Keratinocyte (primary cell): Measurements from ENCODE around the gene LDLRAD2. TPM values are rescaled to one million over a fixed set of nuclear protein-coding genes. Genes with fewer than 3 reads are reported as not detected.

Experiments
- DNase-seq: peaks from one replicate; pipeline ENCODE4 v3.0.0-alpha.2; 2011; ENCODE audit warnings: low read depth, missing footprints, low spot score
- FAIRE-seq: peaks from 2 replicates; lab custom pipeline; 2011; peaks lifted over from hg19 to GRCh38; lab: Jason Lieb, UNC
- H2AFZ ChIP-seq: 2 replicates; pipeline ENCODE4 v1.6.0; 2012; ENCODE audit warnings: low read length, control low read depth, inconsistent platforms; ENCODE audit not compliant: control insufficient read depth
- H3K27ac ChIP-seq: 2 replicates; pipeline ENCODE4 v1.5.1; 2011; ENCODE audit warnings: low read length; ENCODE audit not compliant: control insufficient read depth, insufficient read depth
- H3K27me3 ChIP-seq: 3 replicates; pipeline ENCODE4 v1.6.0; 2011; ENCODE audit warnings: low read length; ENCODE audit not compliant: control insufficient read depth, insufficient read depth; ENCODE audit errors: extremely low read depth
- H3K36me3 ChIP-seq, 2 experiments: 2 replicates in 1 of 2; 3 replicates in 1 of 2; pipeline ENCODE4 v1.5.1; 2011; ENCODE audit warnings: low read length in 2 of 2, mild to moderate bottlenecking in 1 of 2; ENCODE audit not compliant: control insufficient read depth in 2 of 2, insufficient read depth in 2 of 2; ENCODE audit errors: extremely low read depth in 1 of 2
- H3K4me1 ChIP-seq: 3 replicates; pipeline ENCODE4 v1.5.1; 2011; ENCODE audit warnings: low read length; ENCODE audit not compliant: control insufficient read depth, insufficient read depth; ENCODE audit errors: extremely low read depth
- H3K4me2 ChIP-seq: 3 replicates; pipeline ENCODE4 v1.6.0; 2011; ENCODE audit warnings: low read depth, low read length; ENCODE audit not compliant: control insufficient read depth, insufficient read depth; ENCODE audit errors: extremely low read depth
- H3K4me3 ChIP-seq, 3 experiments: fragments of 200-600 bp in 1 of 3; sonication (generic) in 1 of 3; 2 replicates in 2 of 3; 3 replicates in 1 of 3; pipeline ENCODE4 v1.5.1; 2011 to 2016; ENCODE audit warnings: low read length in 3 of 3, mild to moderate bottlenecking in 3 of 3, control low read depth in 2 of 3, inconsistent platforms in 1 of 3, low read depth in 1 of 3, mixed read lengths in 1 of 3, mixed run types in 1 of 3, moderate library complexity in 1 of 3; ENCODE audit not compliant: control insufficient read depth in 2 of 3, insufficient read depth in 2 of 3; ENCODE audit errors: extremely low read depth in 1 of 3
- H3K79me2 ChIP-seq: 2 replicates; pipeline ENCODE4 v1.6.0; 2012; ENCODE audit warnings: low read length; ENCODE audit not compliant: control insufficient read depth, insufficient read depth
- H3K9ac ChIP-seq: 3 replicates; pipeline ENCODE4 v1.6.0; 2011; ENCODE audit warnings: low read length; ENCODE audit not compliant: control insufficient read depth, insufficient read depth; ENCODE audit errors: extremely low read depth
- H3K9me1 ChIP-seq: 3 replicates; pipeline ENCODE4 v1.6.0; 2011; ENCODE audit warnings: low read length; ENCODE audit not compliant: control insufficient read depth, insufficient read depth; ENCODE audit errors: extremely low read depth
- H3K9me3 ChIP-seq: 2 replicates; pipeline ENCODE4 v1.5.1; 2012; ENCODE audit warnings: low read depth, low read length; ENCODE audit not compliant: control insufficient read depth
- H4K20me1 ChIP-seq: 3 replicates; pipeline ENCODE4 v1.6.0; 2011; ENCODE audit warnings: low read length; ENCODE audit not compliant: control insufficient read depth, insufficient read depth; ENCODE audit errors: extremely low read depth
- CTCF ChIP-seq, 3 experiments: IDR thresholded peaks in 1 of 3; conservative IDR thresholded peaks in 1 of 3; optimal IDR thresholded peaks in 1 of 3; 2 replicates in 2 of 3; 3 replicates in 1 of 3; pipeline versions ENCODE3 to v1.5.1; 2011; ENCODE audit warnings: low read length in 3 of 3, mild to moderate bottlenecking in 3 of 3, moderate library complexity in 2 of 3, control low read depth in 1 of 3, inconsistent platforms in 1 of 3; ENCODE audit not compliant: insufficient read depth in 2 of 3; ENCODE audit errors: extremely low read depth in 1 of 3
- EZH2 ChIP-seq: IDR thresholded peaks from one replicate; pipeline ENCODE4 v1.6.1; 2012; ENCODE audit warnings: inconsistent platforms, mild to moderate bottlenecking, low read length, moderate library complexity
- dilution Hi-C: fragments of 300-500 bp; cut with MboI; formaldehyde crosslinking; loops from one replicate; pipeline ENCODE4 v1.7.0; 2020; ENCODE audit warnings: low sequenced_read_pairs; ENCODE audit not compliant: extremely low pct_ligation_motif_present
- polyA plus RNA-seq, 5 experiments: library from polyadenylated mRNA; depleted of rRNA in 3 of 5; stranded (reverse) in 3 of 5; stranded (forward) in 1 of 5; unstranded in 1 of 5; fragments of >200 nt; gene quantifications; 1 replicate in 1 of 5; 2 replicates in 3 of 5; 3 replicates in 1 of 5; pipeline versions ENCODE4 v1.2.1 to v1.2.3, GENCODE V29; 2011 to 2012; ENCODE audit warnings: missing spikeins in 2 of 5, low read depth in 1 of 5, low replicate concordance in 1 of 5

The LDLRAD2 gene
- polyA plus RNA-seq, 1 donor (not counting 4 experiments of a cell fraction or from before 2014, with no cell fraction given) = 0.07 TPM

- peaks cover 9 to 25% of the 10 kb centered on the region in 2 experiments for H3K36me3 ChIP-seq
- no peak overlapping the region for H3K9ac ChIP-seq
- dilution Hi-C loops = no loop called here
- FAIRE-seq (no peak), DNase-seq (no peak)
- H3K4me3 ChIP-seq = no peak overlapping the region
- TF ChIP-seq EZH2 (no peak), CTCF (optimal IDR thresholded peaks at IDR 0.05 in 1 of 3, IDR thresholded peaks at IDR 0.05 in 1 of 3, conservative IDR thresholded peaks at IDR 0.05 in 1 of 3; ENCODE audit: extremely low read depth in 1 of 3, insufficient read depth in 2 of 3, low read length in 3 of 3) (no peak)
- no peaks in the 10 kb centered on the region for H3K79me2 ChIP-seq
- H3K9me3 ChIP-seq = no peaks in the 10 kb centered on the region
- no peak overlapping the region for H3K27ac ChIP-seq
- H3K9me1 ChIP-seq = no peaks in the 10 kb centered on the region
- H2AFZ ChIP-seq = no peak overlapping the region
- H3K27me3 ChIP-seq = no peaks in the 10 kb centered on the region
- H3K4me1 ChIP-seq = no peaks in the 10 kb centered on the region
- H3K4me2 ChIP-seq = no peak overlapping the region
- H4K20me1 ChIP-seq = no peaks in the 10 kb centered on the region
Measured at GRCh38 chr1:21820597-21821232, 8.7 kb downstream of the LDLRAD2 start.

GRCh38 chr1:21821385-21822019 lies 9.4 kb downstream of the LDLRAD2 start:
- Histone ChIP-seq H3K4me1 (no peaks in the 10 kb centered on the region), H3K4me2 (no peak overlapping the region), H2AFZ (no peak overlapping the region), H3K27ac (no peak overlapping the region), H3K4me3 (no peak overlapping the region), H4K20me1 (no peaks in the 10 kb centered on the region), H3K27me3 (no peaks in the 10 kb centered on the region), H3K9me1 (no peaks in the 10 kb centered on the region), H3K79me2 (no peaks in the 10 kb centered on the region), H3K9me3 (no peaks in the 10 kb centered on the region), H3K9ac (no peak overlapping the region), H3K36me3 (peaks cover 9 to 28% of the 10 kb centered on the region in 2 experiments)
- dilution Hi-C loops = no loop called here
- TF ChIP-seq CTCF (optimal IDR thresholded peaks at IDR 0.05 in 1 of 3, IDR thresholded peaks at IDR 0.05 in 1 of 3, conservative IDR thresholded peaks at IDR 0.05 in 1 of 3; ENCODE audit: extremely low read depth in 1 of 3, insufficient read depth in 2 of 3, low read length in 3 of 3) (no peak), EZH2 (no peak)
- DNase-seq (no peak), FAIRE-seq (no peak)
